SU-DHL-6 (cell line): ENCODE results near the gene NPHP4.

Experiments used
- H2AFZ ChIP-seq: fragments of 200-600 bp; sonication (generic); 2 replicates; pipeline ENCODE4 v1.6.1; 2014; ENCODE audit warnings: low read depth, mild to moderate bottlenecking, moderate library complexity, mixed read lengths, antibody characterized with exemption, low read length; ENCODE audit not compliant: severe bottlenecking
- H3F3A ChIP-seq: fragments of 200-600 bp; shearing (Covaris generic); 2 replicates; pipeline ENCODE4 v1.6.0; 2016; ENCODE audit warnings: antibody characterized with exemption, mild to moderate bottlenecking; ENCODE audit not compliant: insufficient read depth
- H3K27ac ChIP-seq: fragments of 200-600 bp; sonication (generic); 2 replicates; pipeline ENCODE4 v1.5.1; 2016; ENCODE audit warnings: low read depth, mild to moderate bottlenecking, low read length, moderate library complexity, mixed read lengths
- H3K27me3 ChIP-seq: fragments of 200-600 bp; sonication (generic), shearing (Covaris generic); 2 replicates; pipeline ENCODE4 v1.6.0; 2014; ENCODE audit warnings: mild to moderate bottlenecking, low read length
- H3K36me3 ChIP-seq: fragments of 200-600 bp; sonication (generic); 2 replicates; pipeline ENCODE4 v1.6.1; 2014; ENCODE audit warnings: mild to moderate bottlenecking, low read length, mixed read lengths
- H3K4me2 ChIP-seq: fragments of 300-600, 200-600 bp; shearing (Covaris generic), sonication (generic); 2 replicates; pipeline ENCODE4 v1.6.0; 2014; ENCODE audit warnings: low read length, low read depth, mild to moderate bottlenecking; ENCODE audit not compliant: poor library complexity, severe bottlenecking
- H3K4me3 ChIP-seq: fragments of 200-600 bp; sonication (generic); 2 replicates; pipeline ENCODE4 v1.5.1; 2014; ENCODE audit warnings: antibody characterized with exemption, low read length, mild to moderate bottlenecking, mixed read lengths; ENCODE audit not compliant: insufficient read depth, poor library complexity, severe bottlenecking
- H3K79me2 ChIP-seq: fragments of 200-600 bp; sonication (generic); 2 replicates; pipeline ENCODE4 v1.6.1; 2014; ENCODE audit warnings: mild to moderate bottlenecking, low read length, moderate library complexity; ENCODE audit not compliant: insufficient read depth
- H3K9ac ChIP-seq: fragments of 200-600 bp; sonication (generic); 2 replicates; pipeline ENCODE4 v1.7.0; 2014; ENCODE audit warnings: mild to moderate bottlenecking, low read length
- H3K9me2 ChIP-seq: fragments of 200-600 bp; sonication (generic); replicated peaks from 2 replicates; pipeline ENCODE4 v1.6.1; 2014; ENCODE audit warnings: low read length; ENCODE audit not compliant: insufficient read depth
- H3K9me3 ChIP-seq: fragments of 200-600 bp; sonication (generic); 2 replicates; pipeline ENCODE4 v1.6.1; 2014; ENCODE audit warnings: low read length, mixed read lengths; ENCODE audit not compliant: insufficient read depth
- H4K20me1 ChIP-seq: fragments of 200-600 bp; sonication (generic); 2 replicates; pipeline ENCODE4 v1.6.1; 2014; ENCODE audit warnings: low read depth, mild to moderate bottlenecking, antibody characterized with exemption, low read length, moderate library complexity, mixed read lengths
- EZH2phosphoT487 ChIP-seq: fragments of 200-600 bp; sonication (generic), shearing (Covaris generic); conservative IDR thresholded peaks from 2 replicates; pipeline ENCODE4 v1.6.1; 2018; ENCODE audit warnings: mild to moderate bottlenecking, antibody characterized with exemption, low read length, moderate library complexity, mixed read lengths
- TF ChIP-seq, protein P1 (sequence below): fragments of 200-600 bp; sonication (generic); IDR thresholded peaks from one replicate; pipeline ENCODE4 v1.5.1; 2017; ENCODE audit warnings: antibody characterized with exemption, mild to moderate bottlenecking, low read length, moderate library complexity; ENCODE audit not compliant: insufficient read depth, poor library complexity, severe bottlenecking

NPHP4 gene

DNA sequence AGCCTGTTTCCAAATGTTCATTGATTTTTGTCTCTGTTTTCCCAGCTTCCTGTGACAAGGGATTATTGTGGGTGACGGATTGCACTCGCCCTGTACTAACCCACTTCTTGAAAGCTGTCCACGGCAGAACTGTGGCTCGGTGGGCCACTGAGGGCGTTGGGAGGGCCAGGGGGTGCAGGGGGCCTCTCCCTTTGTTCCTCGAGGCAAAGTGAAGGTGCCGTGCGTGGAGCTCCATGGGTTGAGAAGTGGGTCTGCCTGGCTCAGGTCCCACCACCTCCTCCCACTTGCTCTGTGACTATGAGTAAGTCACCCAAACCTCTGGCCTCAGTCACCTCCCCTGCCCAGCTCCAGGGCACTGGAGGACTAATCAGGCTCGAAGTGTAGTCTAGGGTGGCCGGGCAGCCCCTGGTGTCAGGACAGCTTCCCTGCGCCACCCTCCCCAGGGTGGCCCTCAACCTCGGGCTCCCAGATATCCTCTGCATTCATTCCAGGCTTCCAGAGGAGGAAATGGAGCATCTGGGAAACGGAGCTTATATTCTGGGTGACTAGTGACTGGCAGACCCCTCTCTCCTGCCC, 148.6 kb downstream of the NPHP4 start:
- H3K36me3 ChIP-seq: no peaks in the 10 kb centered on the region
- no peak overlapping the region for H3K4me3 ChIP-seq

GRCh38 chr1:5842679-5843078, 149.5 kb downstream of the NPHP4 start:
- Histone ChIP-seq H3K9me2 (no peaks in the 10 kb centered on the region), H3K27ac (no peak overlapping the region), H3K4me2 (no peak overlapping the region), H3K36me3 (no peaks in the 10 kb centered on the region), H2AFZ (no peak overlapping the region), H4K20me1 (no peaks in the 10 kb centered on the region), H3K9ac (no peak overlapping the region), H3K27me3 (no peaks in the 10 kb centered on the region), H3K4me3 (no peak overlapping the region), H3K79me2 (no peaks in the 10 kb centered on the region), H3F3A (no peaks in the 10 kb centered on the region), H3K9me3 (no peaks in the 10 kb centered on the region)
- TF ChIP-seq, protein P1, sequence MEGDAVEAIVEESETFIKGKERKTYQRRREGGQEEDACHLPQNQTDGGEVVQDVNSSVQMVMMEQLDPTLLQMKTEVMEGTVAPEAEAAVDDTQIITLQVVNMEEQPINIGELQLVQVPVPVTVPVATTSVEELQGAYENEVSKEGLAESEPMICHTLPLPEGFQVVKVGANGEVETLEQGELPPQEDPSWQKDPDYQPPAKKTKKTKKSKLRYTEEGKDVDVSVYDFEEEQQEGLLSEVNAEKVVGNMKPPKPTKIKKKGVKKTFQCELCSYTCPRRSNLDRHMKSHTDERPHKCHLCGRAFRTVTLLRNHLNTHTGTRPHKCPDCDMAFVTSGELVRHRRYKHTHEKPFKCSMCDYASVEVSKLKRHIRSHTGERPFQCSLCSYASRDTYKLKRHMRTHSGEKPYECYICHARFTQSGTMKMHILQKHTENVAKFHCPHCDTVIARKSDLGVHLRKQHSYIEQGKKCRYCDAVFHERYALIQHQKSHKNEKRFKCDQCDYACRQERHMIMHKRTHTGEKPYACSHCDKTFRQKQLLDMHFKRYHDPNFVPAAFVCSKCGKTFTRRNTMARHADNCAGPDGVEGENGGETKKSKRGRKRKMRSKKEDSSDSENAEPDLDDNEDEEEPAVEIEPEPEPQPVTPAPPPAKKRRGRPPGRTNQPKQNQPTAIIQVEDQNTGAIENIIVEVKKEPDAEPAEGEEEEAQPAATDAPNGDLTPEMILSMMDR: no peak
- TF ChIP-seq EZH2phosphoT487: no peak

More for the DNA sequence above, 148.6 kb downstream of the NPHP4 start:
- Histone ChIP-seq H3K9me3 (no peaks in the 10 kb centered on the region), H4K20me1 (no peaks in the 10 kb centered on the region), H3F3A (no peaks in the 10 kb centered on the region), H3K9ac (no peak overlapping the region), H3K4me2 (no peak overlapping the region), H3K9me2 (no peaks in the 10 kb centered on the region), H3K27me3 (no peaks in the 10 kb centered on the region), H3K79me2 (no peaks in the 10 kb centered on the region), H3K27ac (no peak overlapping the region), H2AFZ (no peak overlapping the region)
- TF ChIP-seq, protein P1: no peak
- no peak for TF ChIP-seq EZH2phosphoT487

- Histone ChIP-seq H3K79me2 (no peaks in the 10 kb centered on the region), H4K20me1 (no peaks in the 10 kb centered on the region), H3K36me3 (no peaks in the 10 kb centered on the region), H3K27me3 (no peaks in the 10 kb centered on the region), H2AFZ (no peak overlapping the region), H3K9me2 (no peaks in the 10 kb centered on the region), H3K4me3 (no peak overlapping the region), H3K9ac (no peak overlapping the region), H3K4me2 (no peak overlapping the region), H3K27ac (no peak overlapping the region), H3F3A (no peaks in the 10 kb centered on the region), H3K9me3 (no peaks in the 10 kb centered on the region)
- TF ChIP-seq EZH2phosphoT487: no peak
- TF ChIP-seq, protein P1: no peak
Observed at GRCh38 chr1:5840551-5841001, 151.6 kb downstream of the NPHP4 start.
